K562 (cell line): ENCODE data around the gene CDC42EP3. TPM values are rescaled to one million over a fixed set of nuclear protein-coding genes. Genes with fewer than 3 reads are reported as not detected.

Experiments
- ATAC-seq: fragments of 200-7000 bp; cut with Tn5 transposase; 3 replicates; pipeline ENCODE4 v1.9.1; 2020; ENCODE audit warnings: moderate library complexity
- BruUV-seq: library from RNA; stranded (reverse); fragments of 400-500 nt; replicated peaks from 2 replicates; lab custom pipeline; 2021; lab: Mats Ljungman, UMichigan
- CTCF ChIA-PET: fragments of 300-600 bp; formaldehyde crosslinking; extraction: SDS; loops from one replicate; lab custom pipeline; 2021; ENCODE audit warnings: low intra/inter-chr PET ratio; lab: Yijun Ruan, JAX
- POLR2A ChIA-PET: fragments of 300-600, 350-650 bp; sonication (Branson Sonifier 250); formaldehyde crosslinking; extraction: SDS; loops from one replicate; lab custom pipeline; 2021; ENCODE audit warnings: antibody characterized with exemption, inconsistent platforms; lab: Yijun Ruan, JAX
- DNase-seq, 4 experiments: peaks; one replicate each; pipeline versions ENCODE4 v3.0.0 to v3.0.0-alpha.2; 2011 to 2018; ENCODE audit warnings: low spot score in 3 of 4, mixed read lengths in 3 of 4; ENCODE audit errors: extremely low read depth in 1 of 4
- FAIRE-seq: peaks from 2 replicates; lab custom pipeline; 2011; peaks lifted over from hg19 to GRCh38; lab: Jason Lieb, UNC
- H2AFZ ChIP-seq: 2 replicates; pipeline ENCODE4 v1.6.0; 2011; ENCODE audit warnings: low read depth, low read length, control low read depth, inconsistent platforms
- H3K27ac ChIP-seq: fragments of 200-600 bp; 3 replicates; pipeline ENCODE4 v1.8.0; 2011; ENCODE audit warnings: low read depth, mild to moderate bottlenecking, control low read depth, inconsistent platforms, low read length, moderate library complexity, mixed read lengths; ENCODE audit errors: extremely low read depth
- H3K27me3 ChIP-seq, 2 experiments: fragments of 300-600 bp in 1 of 2; 2 replicates in 1 of 2; 3 replicates in 1 of 2; pipeline versions ENCODE4 v1.6.0 to v1.8.0; 2011; ENCODE audit warnings: inconsistent platforms in 2 of 2, low read length in 2 of 2, mild to moderate bottlenecking in 1 of 2, mixed read lengths in 1 of 2, moderate library complexity in 1 of 2; ENCODE audit not compliant: control insufficient read depth in 2 of 2, insufficient read depth in 2 of 2
- H3K36me3 ChIP-seq: fragments of 300-600 bp; 3 replicates; pipeline ENCODE4 v1.8.0; 2011; ENCODE audit warnings: mild to moderate bottlenecking, low read length, inconsistent platforms; ENCODE audit not compliant: control insufficient read depth, insufficient read depth
- H3K4me1 ChIP-seq, 2 experiments: fragments of 200-600 bp in 1 of 2; replicated peaks in 1 of 2; 2 replicates in 1 of 2; 3 replicates in 1 of 2; pipeline versions ENCODE4 v1.5.1 to v1.8.0; 2011; ENCODE audit warnings: inconsistent platforms in 2 of 2, low read length in 2 of 2, mild to moderate bottlenecking in 1 of 2, mixed read lengths in 1 of 2, moderate library complexity in 1 of 2; ENCODE audit not compliant: control insufficient read depth in 2 of 2, insufficient read depth in 2 of 2
- H3K4me2 ChIP-seq: 2 replicates; pipeline ENCODE4 v1.6.1; 2011; ENCODE audit warnings: low read length, control low read depth, inconsistent platforms, mixed read lengths; ENCODE audit not compliant: insufficient read depth
- H3K4me3 ChIP-seq: fragments of 200-600 bp; sonication (generic), shearing (Covaris generic); 2 replicates; pipeline ENCODE4 v1.5.1; 2016; ENCODE audit warnings: control low read depth, inconsistent platforms
- H3K79me2 ChIP-seq: fragments of 200-600 bp; 3 replicates; pipeline ENCODE4 v1.8.0; 2011; ENCODE audit warnings: low read length, inconsistent platforms; ENCODE audit not compliant: control insufficient read depth, insufficient read depth
- H3K9ac ChIP-seq, 2 experiments: 2 replicates each; pipeline versions ENCODE4 v1.6.0 to v1.6.1; 2011; ENCODE audit warnings: low read depth in 2 of 2, low read length in 2 of 2, control low read depth in 1 of 2, inconsistent platforms in 1 of 2, mild to moderate bottlenecking in 1 of 2, mixed read lengths in 1 of 2; ENCODE audit not compliant: insufficient read depth in 1 of 2
- H3K9me1 ChIP-seq: one replicate; pipeline ENCODE4 v1.6.0; 2011; ENCODE audit warnings: inconsistent platforms, mild to moderate bottlenecking, low read length, moderate library complexity; ENCODE audit not compliant: control insufficient read depth, insufficient read depth
- H3K9me3 ChIP-seq: replicated peaks from 2 replicates; pipeline ENCODE4 v1.5.1; 2011; ENCODE audit warnings: low read depth, low read length, inconsistent platforms; ENCODE audit not compliant: control insufficient read depth, insufficient read depth
- H4K20me1 ChIP-seq: replicated peaks from 2 replicates; pipeline ENCODE4 v1.6.1; 2011; ENCODE audit warnings: low read length, inconsistent platforms, mixed read lengths; ENCODE audit not compliant: control insufficient read depth, insufficient read depth
- CBX3 ChIP-seq, 2 experiments: IDR thresholded peaks; 1 replicate in 1 of 2; 2 replicates in 1 of 2; pipeline ENCODE4 v1.6.1; 2012; ENCODE audit warnings: inconsistent platforms in 2 of 2, low read length in 2 of 2, borderline replicate concordance in 1 of 2, control low read depth in 1 of 2
- CEBPB ChIP-seq: fragments of 450-650 bp; IDR thresholded peaks from 2 replicates; pipeline ENCODE4 v1.6.1; 2016; ENCODE audit warnings: missing genetic modification characterization, missing compliant biosample characterization
- CREB1 ChIP-seq, 2 experiments: sonication (generic) in 1 of 2; formaldehyde crosslinking in 1 of 2; IDR thresholded peaks; 2 replicates each; pipeline versions ENCODE4 v1.6.1 to v1.8.0; 2012 to 2022; ENCODE audit warnings: inconsistent platforms in 1 of 2, mild to moderate bottlenecking in 1 of 2, missing genetic modification reagents in 1 of 2, moderate library complexity in 1 of 2
- CTBP1 ChIP-seq: fragments of 450-650 bp; IDR thresholded peaks from 2 replicates; pipeline ENCODE4 v1.6.1; 2016; ENCODE audit warnings: borderline replicate concordance
- DPF2 ChIP-seq: fragments of 450-650 bp; IDR thresholded peaks from 2 replicates; pipeline ENCODE4 v1.6.1; 2016
- FOXA3 ChIP-seq, 2 experiments: fragments of 450-650 bp in 1 of 2; sonication (generic) in 1 of 2; formaldehyde crosslinking; IDR thresholded peaks in 1 of 2; conservative IDR thresholded peaks in 1 of 2; 2 replicates each; pipeline versions ENCODE4 v1.4.0 to v1.8.0; 2020 to 2022; ENCODE audit warnings: mild to moderate bottlenecking in 2 of 2, missing genetic modification reagents in 1 of 2
- HMBOX1 ChIP-seq: sonication (generic); IDR thresholded peaks from 2 replicates; pipeline ENCODE4 v1.6.1; 2016
- KAT7 ChIP-seq: sonication (generic); formaldehyde crosslinking; IDR thresholded peaks from 2 replicates; pipeline ENCODE4 v1.8.0; 2022; ENCODE audit warnings: missing genetic modification reagents, mild to moderate bottlenecking, borderline replicate concordance
- MAFG ChIP-seq: fragments of 450-650 bp; conservative IDR thresholded peaks from 2 replicates; pipeline ENCODE4 v1.6.1; 2016; ENCODE audit warnings: missing genetic modification characterization, missing compliant biosample characterization
- MTA1 ChIP-seq: fragments of 450-650 bp; IDR thresholded peaks from 2 replicates; pipeline ENCODE4 v1.6.1; 2017; ENCODE audit warnings: borderline replicate concordance
- MTA2 ChIP-seq: fragments of 450-650 bp; IDR thresholded peaks from 2 replicates; pipeline ENCODE4 v1.6.1; 2016; ENCODE audit warnings: low read depth
- NEUROD1 ChIP-seq: fragments of 150-350 bp; IDR thresholded peaks from 2 replicates; pipeline ENCODE4 v1.6.1; 2014; ENCODE audit warnings: borderline replicate concordance, low read length, low read depth; ENCODE audit not compliant: partially characterized antibody
- NFE2 ChIP-seq: IDR thresholded peaks from 2 replicates; pipeline ENCODE4 v1.6.1; 2014; ENCODE audit warnings: antibody characterized with exemption, low read depth
- YBX1 ChIP-seq: fragments of 450-650 bp; IDR thresholded peaks from 2 replicates; pipeline ENCODE4 v1.7.1; 2016; ENCODE audit warnings: mild to moderate bottlenecking
- WGBS: fragments of 100-300 bp; shearing (Covaris generic); methylation state at CpG from one replicate; pipeline ENCODE4 v1.1.6; 2016; ENCODE audit warnings: low coverage, mixed read lengths; ENCODE audit not compliant: insufficient coverage; ENCODE audit errors: missing lambda C conversion rate; 5-methylcytosine and 5-hydroxymethylcytosine counted together
- in situ Hi-C: fragments of 300-500 bp; cut with MboI; formaldehyde crosslinking; loops from 4 replicates; pipeline ENCODE4 v1.15.0; 2018; ENCODE audit warnings: inconsistent platforms, mixed read lengths
- intact Hi-C: fragments of 100-400 bp; cut with micrococcal nuclease; formaldehyde crosslinking; loops from 2 replicates; pipeline ENCODE4 v1.14.2; 2022
- polyA plus RNA-seq, 8 experiments: library from polyadenylated mRNA; depleted of rRNA in 4 of 8; stranded (reverse) in 5 of 8; unstranded in 3 of 8; fragments of >200 nt; fragmentation: Nextera tagmentation in 2 of 8; fragmentation: Illumina TruSeq in 1 of 8; extraction: Ambion mirVana in 2 of 8; extraction: Trizol in 1 of 8; gene quantifications; 2 replicates each; pipeline versions ENCODE4 v1.2.1 to v1.2.3, GENCODE V29; 2011 to 2014; ENCODE audit warnings: inconsistent platforms in 1 of 8, missing spikeins in 1 of 8
- total RNA-seq, 7 experiments: library from RNA; depleted of rRNA in 6 of 7; stranded (reverse); fragments of >200 nt in 6 of 7; fragmentation: Illumina TruSeq in 2 of 7; extraction: Trizol in 2 of 7; gene quantifications; 2 replicates each; pipeline versions ENCODE4 v1.2.1 to v1.2.3, GENCODE V29; 2011 to 2021; ENCODE audit warnings: low replicate concordance in 1 of 7
- TF ChIP-seq, protein P1 (sequence below): fragments of 150-350 bp; IDR thresholded peaks from 2 replicates; pipeline ENCODE4 v1.6.1; 2014; ENCODE audit warnings: low read depth, mild to moderate bottlenecking, low read length, borderline replicate concordance
- TF ChIP-seq, protein P2 (sequence below): fragments of 450-650 bp; IDR thresholded peaks from 2 replicates; pipeline ENCODE4 v1.6.1; 2016; ENCODE audit warnings: missing biosample characterization, missing genetic modification characterization

The CDC42EP3 gene
- total and polyA plus RNA-seq, 9 of the 15 experiments (the other 6 are each of a cell fraction or from before 2014, with no cell fraction given) = 0.72 to 6.4 (median 2.0) TPM

DNA sequence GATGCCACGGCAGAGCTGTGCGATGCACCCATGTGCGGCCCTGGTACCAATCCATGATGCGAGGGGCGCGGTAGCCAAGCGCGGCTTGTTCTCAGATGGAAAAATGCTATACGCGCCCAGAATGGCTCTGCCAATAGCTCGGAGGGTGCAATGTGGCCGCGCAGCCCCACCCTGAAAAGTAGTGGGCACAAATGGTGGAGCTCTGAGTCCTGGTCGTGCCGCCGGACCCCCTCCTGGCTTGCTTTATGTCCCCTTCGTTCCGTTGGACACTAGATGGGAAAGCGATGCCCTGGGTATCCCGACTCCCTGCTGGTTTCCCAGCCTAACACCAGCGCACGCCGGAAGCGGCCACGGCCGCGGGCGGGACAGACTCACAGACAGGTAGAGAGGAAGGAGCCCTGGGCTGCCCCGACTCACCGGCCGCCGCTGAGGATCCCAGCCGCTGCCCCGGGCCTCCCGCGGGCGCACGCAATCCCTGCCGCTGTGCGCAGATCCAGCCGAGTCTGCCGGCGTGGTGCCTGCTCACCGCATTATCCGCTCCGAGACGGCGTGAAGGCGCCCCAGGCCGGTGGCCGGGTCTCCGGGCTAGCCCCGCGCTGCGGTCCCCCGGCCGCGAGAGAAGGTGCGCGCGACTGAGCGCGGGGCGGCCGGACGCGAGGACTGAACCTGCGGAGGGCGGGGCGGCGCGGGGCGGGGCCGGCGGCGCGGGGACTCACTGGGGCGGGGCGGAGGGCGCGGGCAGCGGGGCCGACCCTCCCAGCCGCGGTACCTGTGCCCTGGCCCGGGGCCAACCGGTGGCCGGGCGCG is at the start of gene CDC42EP3 (continued):
- TF ChIP-seq CREB1 (IDR thresholded peaks at IDR 0.05) (no peak), CREB1 (CRISPR knock-in tag; IDR thresholded peaks at IDR 0.05) (no peak), CBX3 (IDR thresholded peaks at IDR 0.05; ENCODE audit: borderline replicate concordance in 1 of 2, low read length in 2 of 2) (no peak)
- TF ChIP-seq, all 486 proteins: peak for 22

DNA sequence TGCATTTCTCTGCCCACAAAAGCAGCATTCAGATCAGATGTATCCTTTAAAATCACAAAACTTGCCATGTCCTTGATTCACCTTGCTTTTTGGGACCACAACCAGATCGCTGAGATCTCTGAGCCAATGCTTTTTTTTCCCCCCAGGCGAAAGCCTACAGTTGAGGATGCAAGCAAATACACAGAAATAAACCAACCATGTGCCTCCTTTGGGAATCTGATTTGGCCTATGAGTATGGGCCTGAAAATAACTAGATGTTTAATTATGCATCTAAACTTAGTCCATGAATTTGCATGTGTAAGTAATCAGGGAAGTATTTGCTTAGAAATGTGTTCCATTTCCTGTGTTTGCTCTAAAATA is 49.7 kb upstream of the CDC42EP3 start:
- FAIRE-seq = no peak
- intact Hi-C loops (no loop called here), in situ Hi-C loops (no loop called here)

More for the DNA sequence above, 49.7 kb upstream of the CDC42EP3 start:
- CTCF ChIA-PET = no interaction called here
- TF ChIP-seq, protein P1, sequence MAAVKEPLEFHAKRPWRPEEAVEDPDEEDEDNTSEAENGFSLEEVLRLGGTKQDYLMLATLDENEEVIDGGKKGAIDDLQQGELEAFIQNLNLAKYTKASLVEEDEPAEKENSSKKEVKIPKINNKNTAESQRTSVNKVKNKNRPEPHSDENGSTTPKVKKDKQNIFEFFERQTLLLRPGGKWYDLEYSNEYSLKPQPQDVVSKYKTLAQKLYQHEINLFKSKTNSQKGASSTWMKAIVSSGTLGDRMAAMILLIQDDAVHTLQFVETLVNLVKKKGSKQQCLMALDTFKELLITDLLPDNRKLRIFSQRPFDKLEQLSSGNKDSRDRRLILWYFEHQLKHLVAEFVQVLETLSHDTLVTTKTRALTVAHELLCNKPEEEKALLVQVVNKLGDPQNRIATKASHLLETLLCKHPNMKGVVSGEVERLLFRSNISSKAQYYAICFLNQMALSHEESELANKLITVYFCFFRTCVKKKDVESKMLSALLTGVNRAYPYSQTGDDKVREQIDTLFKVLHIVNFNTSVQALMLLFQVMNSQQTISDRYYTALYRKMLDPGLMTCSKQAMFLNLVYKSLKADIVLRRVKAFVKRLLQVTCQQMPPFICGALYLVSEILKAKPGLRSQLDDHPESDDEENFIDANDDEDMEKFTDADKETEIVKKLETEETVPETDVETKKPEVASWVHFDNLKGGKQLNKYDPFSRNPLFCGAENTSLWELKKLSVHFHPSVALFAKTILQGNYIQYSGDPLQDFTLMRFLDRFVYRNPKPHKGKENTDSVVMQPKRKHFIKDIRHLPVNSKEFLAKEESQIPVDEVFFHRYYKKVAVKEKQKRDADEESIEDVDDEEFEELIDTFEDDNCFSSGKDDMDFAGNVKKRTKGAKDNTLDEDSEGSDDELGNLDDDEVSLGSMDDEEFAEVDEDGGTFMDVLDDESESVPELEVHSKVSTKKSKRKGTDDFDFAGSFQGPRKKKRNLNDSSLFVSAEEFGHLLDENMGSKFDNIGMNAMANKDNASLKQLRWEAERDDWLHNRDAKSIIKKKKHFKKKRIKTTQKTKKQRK = no peak
- TF ChIP-seq NFE2 (no peak), MTA1 (no peak), HMBOX1 (no peak), CTBP1 (no peak), FOXA3 (CRISPR knock-in tag; conservative IDR thresholded peaks at IDR 0.05 in 1 of 2, IDR thresholded peaks at IDR 0.05 in 1 of 2) (no peak), YBX1 (no peak), KAT7 (CRISPR knock-in tag) (no peak), MTA2 (no peak), NEUROD1 (no peak), DPF2 (no peak), MAFG (tag) (no peak), CEBPB (tag) (no peak)
- TF ChIP-seq, protein P2, sequence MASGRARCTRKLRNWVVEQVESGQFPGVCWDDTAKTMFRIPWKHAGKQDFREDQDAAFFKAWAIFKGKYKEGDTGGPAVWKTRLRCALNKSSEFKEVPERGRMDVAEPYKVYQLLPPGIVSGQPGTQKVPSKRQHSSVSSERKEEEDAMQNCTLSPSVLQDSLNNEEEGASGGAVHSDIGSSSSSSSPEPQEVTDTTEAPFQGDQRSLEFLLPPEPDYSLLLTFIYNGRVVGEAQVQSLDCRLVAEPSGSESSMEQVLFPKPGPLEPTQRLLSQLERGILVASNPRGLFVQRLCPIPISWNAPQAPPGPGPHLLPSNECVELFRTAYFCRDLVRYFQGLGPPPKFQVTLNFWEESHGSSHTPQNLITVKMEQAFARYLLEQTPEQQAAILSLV (tag) = no peak
- Histone ChIP-seq H3K36me3 (no peaks in the 10 kb centered on the region), H4K20me1 (no peaks in the 10 kb centered on the region), H3K4me2 (no peak overlapping the region), H3K27me3 (no peaks in the 10 kb centered on the region), H3K27ac (no peak overlapping the region), H3K4me3 (no peak overlapping the region), H3K79me2 (no peaks in the 10 kb centered on the region), H3K9me1 (no peaks in the 10 kb centered on the region), H3K4me1 (peaks cover 0 to 26% of the 10 kb centered on the region in 2 experiments; a peak in 4 of 5 replicates), H2AFZ (no peak overlapping the region), H3K9me3 (no peaks in the 10 kb centered on the region), H3K9ac (no peak overlapping the region)
- ATAC-seq (no peak), DNase-seq (no peak)
- 48% methylated on average over 2 of the region's 2 CpGs for WGBS
- POLR2A ChIA-PET = no interaction called here
- BruUV-seq = no TSS peak
